Testis (tissue), 2 donors: Measurements from ENCODE around the gene JCAD.

Source experiments
- CTCF ChIP-seq, 3 experiments: fragments of 450-650 bp in 2 of 3; fragments of 200-600 bp in 1 of 3; sonication (generic) in 1 of 3; IDR thresholded peaks; one replicate each; pipeline ENCODE4 v1.5.1; 2016 to 2019; ENCODE audit warnings: antibody characterized with exemption in 3 of 3, mild to moderate bottlenecking in 2 of 3, moderate library complexity in 1 of 3
- POLR2A ChIP-seq: fragments of 450-650 bp; IDR thresholded peaks from one replicate; pipeline ENCODE4 v1.6.1; 2017; ENCODE audit warnings: antibody characterized with exemption, mild to moderate bottlenecking, moderate library complexity

- TF ChIP-seq CTCF (IDR thresholded peaks at IDR 0.05) (no peak), POLR2A (no peak)
Measured at GRCh38 chr10:30036341-30036740, 23.0 kb downstream of the JCAD start.
